Measurements from ENCODE around the gene ATP5MC3.
"Not testable (repeated sequence)": the region's sequence is repeated elsewhere in the genome, so short reads cannot be mapped to it uniquely, and the experiment has no call there.

ATP5MC3 gene

GRCh38 chr2:175181104-175181876 lies at the start of gene ATP5MC3:
TSS of gene ATP5MC3 (minus strand) at chr2:175181710. CDS start at chr2:175181393, 317 bp downstream.
- peak; percentile 89 for DNase-seq (ENCODE audit: low read depth)

GRCh38 chr2:175228601-175229000 lies 47.1 kb upstream of the ATP5MC3 start:
- DNase-seq (ENCODE audit: low read depth), result not testable (repeated sequence)

- no peak for DNase-seq (ENCODE audit: low read depth)
These were observed 46.7 kb upstream of the ATP5MC3 start for GRCh38 chr2:175228179-175228578.

GRCh38 chr2:175227393-175227792 lies 45.9 kb upstream of the ATP5MC3 start:
- no peak for DNase-seq (ENCODE audit: low read depth)

GRCh38 chr2:175220075-175220474 lies 38.6 kb upstream of the ATP5MC3 start:
- no peak for DNase-seq (ENCODE audit: low read depth)

GRCh38 chr2:175218551-175218950 lies 37.0 kb upstream of the ATP5MC3 start:
- no peak for DNase-seq (ENCODE audit: low read depth)

- no peak for DNase-seq (ENCODE audit: low read depth)
These were observed 26.4 kb upstream of the ATP5MC3 start for GRCh38 chr2:175207741-175208438.

GRCh38 chr2:175206866-175207265 lies 25.4 kb upstream of the ATP5MC3 start:
- no peak for DNase-seq (ENCODE audit: low read depth)

- DNase-seq (ENCODE audit: low read depth), result no peak
These were observed 24.0 kb upstream of the ATP5MC3 start for GRCh38 chr2:175205523-175205922.

GRCh38 chr2:175203621-175204496 lies 22.3 kb upstream of the ATP5MC3 start:
- DNase-seq (ENCODE audit: low read depth), result peak; percentile 19

- no peak for DNase-seq (ENCODE audit: low read depth)
These were observed 13.5 kb upstream of the ATP5MC3 start for GRCh38 chr2:175195012-175195411.

- no peak for DNase-seq (ENCODE audit: low read depth)
These were observed 7.3 kb upstream of the ATP5MC3 start for GRCh38 chr2:175188761-175189160.

GRCh38 chr2:175187378-175187777 lies 5.9 kb upstream of the ATP5MC3 start:
- no peak for DNase-seq (ENCODE audit: low read depth)

GRCh38 chr2:175183674-175184073 lies 2.2 kb upstream of the ATP5MC3 start:
- DNase-seq (ENCODE audit: low read depth), result no peak

- no peak for DNase-seq (ENCODE audit: low read depth)
These were observed 383 bp upstream of the ATP5MC3 start for GRCh38 chr2:175181877-175182308.

GRCh38 chr2:175180701-175181103 lies 808 bp downstream of the ATP5MC3 start:
- DNase-seq (ENCODE audit: low read depth), result no peak

- DNase-seq (ENCODE audit: low read depth), result no peak
These were observed 4.9 kb downstream of the ATP5MC3 start for GRCh38 chr2:175176624-175177023.

- no peak for DNase-seq (ENCODE audit: low read depth)
These were observed 5.6 kb downstream of the ATP5MC3 start for GRCh38 chr2:175175896-175176295.

- no peak for DNase-seq (ENCODE audit: low read depth)
These were observed 6.2 kb downstream of the ATP5MC3 start for GRCh38 chr2:175175320-175175719.

GRCh38 chr2:175170659-175171304 lies 10.7 kb downstream of the ATP5MC3 start:
- DNase-seq (ENCODE audit: low read depth), result no peak

- DNase-seq (ENCODE audit: low read depth), result no peak
These were observed 12.3 kb downstream of the ATP5MC3 start for GRCh38 chr2:175169191-175169590.

GRCh38 chr2:175168564-175168945 lies 13.0 kb downstream of the ATP5MC3 start:
- no peak for DNase-seq (ENCODE audit: low read depth)
